CD4-positive, alpha-beta T cell treated with Interleukin-1 beta for 1 hour (primary cell): Measurements from ENCODE around the gene ATP13A3.

Source experiments
- DNase-seq, 2 donors: peaks; one replicate each; pipeline ENCODE4 v3.0.0-alpha.2; 2020 to 2022

ATP13A3 gene

GRCh38 chr3:194439881-194440550 is 46.8 kb downstream of the ATP13A3 start:
- no peak for DNase-seq

DNA sequence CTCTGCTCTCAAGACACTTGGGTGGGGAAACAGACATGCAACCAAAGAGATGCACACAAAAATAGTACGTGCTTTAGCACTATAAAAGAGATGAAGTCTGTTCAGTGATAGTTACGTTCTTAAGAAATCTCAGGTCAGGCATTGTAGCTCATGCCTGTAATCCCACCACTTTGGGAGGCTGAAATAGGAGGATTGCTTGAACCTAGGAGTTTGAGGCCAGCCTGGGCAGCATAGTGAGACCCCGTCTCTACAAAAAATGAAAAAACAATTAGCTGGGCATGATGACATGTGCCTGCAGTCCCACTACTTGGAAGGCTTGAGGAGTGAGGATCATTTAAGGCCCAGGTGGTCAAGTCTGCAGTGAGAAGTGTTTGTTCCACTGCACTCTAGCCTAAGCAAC is 52.3 kb downstream of the ATP13A3 start:
- DNase-seq, result no peak

- no peak for DNase-seq
These were observed 55.2 kb downstream of the ATP13A3 start for GRCh38 chr3:194431554-194431953.

- no peak for DNase-seq
These were observed 61.4 kb downstream of the ATP13A3 start for GRCh38 chr3:194425399-194425798.

- no peak for DNase-seq
These were observed 61.8 kb downstream of the ATP13A3 start for GRCh38 chr3:194424953-194425352.

GRCh38 chr3:194424373-194424772 is 62.4 kb downstream of the ATP13A3 start:
- no peak for DNase-seq

- DNase-seq, result no peak
These were observed 63.5 kb downstream of the ATP13A3 start for GRCh38 chr3:194423317-194423716.

DNA sequence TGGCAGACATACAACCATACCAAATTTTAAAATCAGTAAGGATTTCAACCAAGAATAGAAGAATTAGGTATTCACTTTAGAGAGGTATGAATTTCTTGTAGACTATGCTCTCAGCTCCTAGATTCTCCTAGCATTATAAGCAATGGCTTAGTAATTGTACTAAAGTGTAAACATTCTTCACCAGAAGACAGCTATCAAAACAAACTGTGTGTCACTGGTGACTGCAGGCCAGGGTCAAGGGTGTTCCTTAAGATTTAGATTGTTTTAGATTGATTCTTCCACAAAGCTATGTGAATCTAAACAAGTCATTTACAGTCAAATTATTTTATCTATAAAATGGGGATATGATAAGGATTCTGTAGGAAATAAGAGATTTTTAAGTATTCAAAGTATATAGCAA is 64.6 kb downstream of the ATP13A3 start:
- no peak for DNase-seq

GRCh38 chr3:194418671-194419070 is 68.1 kb downstream of the ATP13A3 start:
- DNase-seq, result no peak

- no peak for DNase-seq
These were observed 79.4 kb downstream of the ATP13A3 start for GRCh38 chr3:194407423-194407822.

DNA sequence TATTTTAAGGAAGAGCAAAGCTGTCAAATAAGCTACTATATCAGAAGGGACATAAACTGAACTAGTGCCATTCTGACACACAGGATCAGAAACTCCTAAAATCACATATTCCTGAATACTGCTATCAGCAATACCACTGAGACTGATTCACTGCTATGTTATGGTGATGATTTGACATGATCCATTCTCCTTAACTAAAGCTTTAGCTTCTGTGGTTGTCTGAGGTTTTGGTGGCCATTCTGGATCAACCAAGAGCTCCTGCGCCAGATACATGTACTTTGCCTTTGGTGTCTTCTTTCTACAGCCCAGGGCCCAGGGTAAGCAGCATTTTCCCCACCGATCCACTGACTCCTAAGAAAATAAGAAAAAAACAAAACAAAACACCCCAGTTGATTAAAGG is 81.0 kb downstream of the ATP13A3 start:
- DNase-seq, result no peak

DNA sequence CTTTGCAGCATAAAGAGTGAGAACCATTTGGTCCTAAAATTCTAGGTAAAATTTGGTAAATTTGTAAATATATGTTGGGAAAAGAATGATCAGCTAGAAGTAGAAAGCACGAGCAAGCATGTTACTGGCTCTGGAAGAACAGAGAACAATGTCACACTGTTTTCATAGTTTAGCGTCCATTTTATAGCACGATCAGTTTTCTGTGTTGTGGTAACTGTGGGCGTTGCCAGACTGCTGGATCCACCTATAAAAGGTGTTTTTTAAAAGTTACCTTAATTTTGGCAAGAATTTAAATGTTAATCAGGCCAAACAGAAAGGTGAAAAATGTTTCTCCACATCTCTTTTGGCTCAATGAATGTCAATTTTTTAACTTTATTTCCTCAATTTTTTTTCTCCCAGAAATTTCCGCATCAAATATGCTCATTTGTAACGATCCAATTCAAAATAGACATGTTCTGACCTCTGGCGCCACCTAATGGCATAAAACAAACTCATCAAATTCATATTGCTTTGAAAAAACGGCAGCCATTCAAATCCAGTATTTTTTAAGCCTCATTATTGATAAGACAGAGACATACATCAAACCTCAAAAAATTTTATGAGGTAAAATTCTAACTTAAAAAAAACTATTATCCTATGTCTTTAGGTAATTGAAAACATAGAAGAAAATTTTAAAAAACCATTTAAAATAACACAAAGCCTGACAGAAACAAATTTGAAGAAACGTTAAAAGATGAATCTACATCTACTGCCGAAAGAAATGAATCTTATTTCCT is 82.2 kb downstream of the ATP13A3 start:
- DNase-seq, result peak in 1 of 2 donors; percentile 65

GRCh38 chr3:194401868-194402329 is 84.9 kb downstream of the ATP13A3 start:
- DNase-seq, result no peak

DNA sequence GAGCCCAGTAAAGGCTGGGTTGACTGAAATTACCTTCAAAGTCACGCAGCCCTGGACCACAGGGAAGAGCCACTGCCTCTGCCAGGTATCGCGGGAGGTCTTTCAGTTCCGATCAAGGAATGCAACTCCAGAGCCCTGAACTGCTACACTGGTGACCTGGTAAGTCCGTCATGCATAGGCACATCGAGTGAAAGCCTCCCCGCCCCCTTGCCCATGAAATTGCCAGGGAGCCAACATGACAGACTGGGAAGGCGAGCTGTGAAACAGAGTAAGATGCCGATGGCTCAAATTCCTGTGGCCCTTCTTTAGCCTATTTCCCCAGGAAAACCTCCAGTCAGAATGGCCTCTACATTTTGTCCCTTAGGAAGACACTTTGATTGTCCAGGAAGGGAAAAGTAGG is 85.5 kb downstream of the ATP13A3 start:
- DNase-seq, result no peak

GRCh38 chr3:194399874-194400411 is 86.9 kb downstream of the ATP13A3 start:
- no peak for DNase-seq

DNA sequence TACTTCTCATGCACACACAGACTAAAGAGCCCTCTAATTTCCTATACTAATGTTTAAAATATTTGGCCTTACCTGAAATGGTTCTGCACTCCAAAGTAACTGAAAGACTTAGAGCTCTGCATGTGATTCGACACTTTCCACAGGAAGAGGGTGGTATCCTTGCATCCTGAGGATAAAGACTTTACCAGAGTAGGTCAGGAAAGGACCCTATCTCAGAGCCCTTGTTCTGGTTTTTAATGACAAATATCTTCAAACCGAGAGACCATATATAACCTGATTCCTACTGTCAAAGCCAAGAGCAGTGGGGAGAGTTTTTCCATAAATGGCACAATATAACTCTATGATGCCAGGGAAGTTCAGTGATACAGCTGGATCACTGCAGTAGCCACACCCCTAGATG is 87.6 kb downstream of the ATP13A3 start, which contains the start of gene GP5:
TSS of gene GP5 (minus strand) at position 101 of the 400 bp plus-strand sequence. CDS start 984 bp downstream, outside the sequence.
- no peak for DNase-seq

DNA sequence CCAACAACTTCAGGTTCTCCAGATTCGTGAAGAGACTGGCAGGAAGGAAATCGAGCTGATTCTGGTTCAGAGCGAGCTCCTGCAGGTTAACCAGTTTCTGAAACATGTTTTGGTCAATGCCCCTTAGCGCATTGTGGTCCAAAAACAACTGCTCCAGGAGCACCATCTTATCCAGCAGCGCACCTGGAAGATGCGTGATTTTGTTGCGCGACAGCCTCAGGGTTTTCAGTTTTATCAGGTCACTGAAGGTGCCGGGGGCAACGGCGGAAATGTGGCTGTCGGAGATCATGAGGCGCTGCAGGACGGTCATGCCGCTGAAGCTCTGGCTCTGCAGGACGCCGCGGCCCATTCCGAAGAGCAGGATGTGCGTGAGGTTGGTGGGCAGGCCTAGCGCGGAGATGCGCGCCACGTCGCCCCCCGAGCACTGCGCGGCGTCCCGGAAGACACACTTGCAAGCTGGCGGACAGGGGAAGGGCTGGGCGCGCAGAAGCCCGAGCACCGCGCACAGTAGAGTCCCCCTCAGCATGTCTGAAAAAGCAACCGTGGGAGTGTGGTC is 89.0 kb downstream of the ATP13A3 start:
- DNase-seq, result peak; percentile 10 to 19

DNA sequence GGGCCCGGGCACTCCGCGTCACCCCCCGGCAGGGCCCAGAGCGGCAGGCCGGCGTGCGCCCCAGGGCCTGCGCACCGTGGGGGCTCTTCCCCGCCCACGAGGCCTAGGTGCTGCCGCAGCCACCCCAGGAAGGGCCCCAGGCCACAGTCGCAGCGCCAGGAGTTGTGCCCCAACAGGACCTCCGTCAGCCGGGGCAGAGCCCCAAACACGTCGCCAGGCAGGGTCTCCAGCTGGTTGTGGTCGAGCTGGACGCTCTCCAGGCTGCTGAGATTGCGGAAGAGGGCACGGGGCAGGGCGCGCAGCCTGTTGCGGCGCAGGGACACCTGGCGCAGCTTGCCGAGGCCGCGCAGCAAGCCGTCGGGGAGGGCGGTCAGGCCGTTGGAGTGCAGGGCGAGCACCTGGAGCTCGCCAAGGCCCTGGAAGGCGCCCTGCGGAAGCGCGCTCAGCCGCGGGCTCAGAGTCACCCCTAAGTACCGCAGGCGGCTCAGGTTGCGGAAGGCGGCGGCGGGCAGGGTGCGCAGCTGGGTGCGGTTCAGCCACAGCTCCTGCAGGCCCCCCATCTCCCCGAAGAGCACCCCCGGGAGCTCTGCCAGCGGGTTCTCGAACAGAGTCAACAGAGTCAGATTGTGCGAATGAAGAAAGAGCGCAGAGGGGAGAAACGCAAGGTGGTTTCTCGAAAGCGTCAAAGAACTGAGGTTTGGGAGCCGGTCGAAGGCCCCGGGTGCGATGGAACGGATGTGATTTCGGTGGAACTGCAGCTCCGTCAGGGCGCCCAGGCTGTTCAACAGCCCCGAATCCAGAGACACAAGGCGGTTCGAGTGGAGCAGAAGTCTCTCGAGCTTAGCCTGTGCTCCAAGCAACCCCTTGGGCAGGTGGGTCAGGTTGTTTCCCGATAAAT is 89.7 kb downstream of the ATP13A3 start:
- DNase-seq, result peak; percentile 24 to 29

DNA sequence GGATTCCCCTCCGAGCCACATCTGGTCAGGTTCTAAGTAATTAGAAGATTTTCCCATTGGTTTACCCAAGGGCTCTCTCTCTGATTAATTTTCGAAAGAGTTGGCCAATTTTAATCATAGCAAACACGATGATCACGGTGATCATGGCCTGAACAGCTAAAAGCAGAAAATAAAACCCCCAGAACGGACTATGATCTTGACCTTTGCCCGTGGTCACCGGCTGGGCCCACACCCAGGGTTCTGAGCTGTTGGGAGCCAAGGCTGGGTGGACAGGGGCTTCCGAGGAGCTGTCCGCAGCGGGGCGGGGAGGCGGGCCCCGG is 90.3 kb downstream of the ATP13A3 start:
- DNase-seq, result no peak

- DNase-seq, result peak; percentile 48 to 55
These were observed 90.8 kb downstream of the ATP13A3 start for GRCh38 chr3:194395778-194396538.

DNA sequence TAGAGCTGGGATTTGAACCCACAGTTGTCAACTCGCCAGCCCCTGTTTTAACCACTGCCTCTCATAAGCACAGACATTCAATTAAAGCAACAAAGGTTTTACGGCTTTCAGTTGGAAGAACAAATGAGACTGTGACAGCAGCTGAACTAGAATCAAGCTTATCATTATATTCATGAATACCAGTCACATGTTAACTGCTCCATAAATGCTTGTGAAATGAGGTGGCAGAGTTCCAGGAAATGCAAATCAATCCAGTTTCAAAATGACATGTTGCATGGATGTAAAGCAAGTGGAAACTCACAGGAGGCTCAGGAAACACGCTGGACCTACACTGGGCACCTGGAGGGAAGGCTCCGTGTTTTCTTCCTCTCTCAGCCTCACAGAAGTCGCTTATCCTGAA is 91.6 kb downstream of the ATP13A3 start:
- DNase-seq, result no peak

DNA sequence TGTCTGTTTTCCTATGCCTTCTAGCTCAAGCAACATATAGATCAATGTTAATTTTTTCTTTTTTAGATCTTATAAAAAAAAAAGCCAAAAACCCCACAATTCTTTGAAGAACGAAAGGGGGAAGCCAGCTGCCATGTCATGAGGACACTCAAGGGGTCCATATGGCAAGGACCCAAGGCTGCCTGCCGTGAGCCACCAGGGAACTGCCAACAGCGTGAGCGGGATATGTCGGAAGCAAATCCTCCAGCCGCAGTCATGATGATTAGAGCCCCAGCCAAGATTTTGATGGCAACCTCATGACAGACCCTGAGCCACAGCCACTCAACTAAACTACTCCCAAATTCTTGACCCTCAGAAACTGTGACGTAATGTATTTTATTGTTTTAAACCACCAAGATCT is 94.2 kb downstream of the ATP13A3 start:
- DNase-seq, result no peak
